Muscle of arm (tissue), 12 donors: ENCODE data around the gene FHOD1. TPM values are rescaled to one million over a fixed set of nuclear protein-coding genes. Genes with fewer than 3 reads are reported as not detected.

Experiments used
- DNase-seq: peaks from one replicate; pipeline ENCODE4 v3.0.0-alpha.2; 2013
- polyA plus RNA-seq, 12 donors: library from polyadenylated mRNA; unstranded; fragments of 120-200 nt; gene quantifications; one replicate each; pipeline ENCODE4 v1.2.1, GENCODE V29; 2013; ENCODE audit not compliant: insufficient read length in 12 of 12

FHOD1 gene
- polyA plus RNA-seq, 12 donors, result 16.3 to 32.4 (median 20.6) TPM; not detected in 1

- DNase-seq, result no peak
Observed at GRCh38 chr16:67191411-67191994, 55.8 kb downstream of the FHOD1 start.

- no peak for DNase-seq
Observed at GRCh38 chr16:67190448-67191399, 56.6 kb downstream of the FHOD1 start.

- DNase-seq, result no peak
Observed at GRCh38 chr16:67190041-67190440, 57.2 kb downstream of the FHOD1 start, which contains the start of gene EXOC3L1. EXOC3L1 (minus strand) TSS chr16:67190136; CDS start chr16:67189676, 460 bp downstream.

- DNase-seq, result no peak
Observed at GRCh38 chr16:67188798-67189197, 58.5 kb downstream of the FHOD1 start.

GRCh38 chr16:67188323-67188722 is 59.0 kb downstream of the FHOD1 start:
- no peak for DNase-seq

- DNase-seq, result no peak
Observed at GRCh38 chr16:67187175-67187890, 59.9 kb downstream of the FHOD1 start.

GRCh38 chr16:67186550-67186950 is 60.7 kb downstream of the FHOD1 start:
- no peak for DNase-seq

- no peak for DNase-seq
Observed at GRCh38 chr16:67185651-67186134, 61.6 kb downstream of the FHOD1 start.

GRCh38 chr16:67184995-67185650 is 62.2 kb downstream of the FHOD1 start:
- DNase-seq, result peak; percentile 91

- no peak for DNase-seq
Observed at GRCh38 chr16:67184453-67184994, 62.8 kb downstream of the FHOD1 start.

- DNase-seq, result peak; percentile 95
Observed at GRCh38 chr16:67183627-67184452, 63.4 kb downstream of the FHOD1 start, which contains the start of gene MATCAP1. MATCAP1 (minus strand) TSS chr16:67183963; CDS start chr16:67180610, 3,353 bp downstream.

- DNase-seq, result no peak
Observed at GRCh38 chr16:67183284-67183626, 64.0 kb downstream of the FHOD1 start.

- no peak for DNase-seq
Observed at GRCh38 chr16:67182288-67182687, 65.0 kb downstream of the FHOD1 start.

- no peak for DNase-seq
Observed at GRCh38 chr16:67181346-67181745, 65.9 kb downstream of the FHOD1 start.

GRCh38 chr16:67180166-67180565 is 67.1 kb downstream of the FHOD1 start:
- DNase-seq, result no peak

GRCh38 chr16:67179421-67180080 is 67.7 kb downstream of the FHOD1 start:
- DNase-seq, result no peak
